ENCODE measurements around the gene INMT. TPM values are rescaled to one million over a fixed set of nuclear protein-coding genes. Genes with fewer than 3 reads are reported as not detected.

INMT gene
- total and polyA plus RNA-seq, 2 donors, result 12.8 to 24.8 TPM

Other genes with a start within 250 kb of the INMT start
- 33.6 TPM for gene GGCT, start 247.3 kb upstream of the INMT start, total RNA-seq
- gene GGCT, start 247.3 kb upstream of the INMT start, polyA plus RNA-seq, result 36.1 TPM
- 76.7 TPM for gene GARS1, start 157.3 kb upstream of the INMT start, total RNA-seq
- gene GARS1, start 157.3 kb upstream of the INMT start, polyA plus RNA-seq, result 51.5 TPM
- 0.16 TPM for gene CRHR2, start 69.7 kb upstream of the INMT start, total RNA-seq
- 0.03 TPM for gene CRHR2, start 69.7 kb upstream of the INMT start, polyA plus RNA-seq
- 12.8 TPM for gene MINDY4, start 19.3 kb downstream of the INMT start, total RNA-seq
- gene MINDY4, start 19.3 kb downstream of the INMT start, polyA plus RNA-seq, result 5.6 TPM
- gene AQP1, start 159.7 kb downstream of the INMT start, total RNA-seq, result 70.9 TPM
- 394 TPM for gene AQP1, start 159.7 kb downstream of the INMT start, polyA plus RNA-seq
- not detected for gene GHRHR, start 211.8 kb downstream of the INMT start, total RNA-seq
- not detected for gene GHRHR, start 211.8 kb downstream of the INMT start, polyA plus RNA-seq